Panc1 (cell line): Measurements from ENCODE around the gene IFNA1. TPM values are rescaled to one million over a fixed set of nuclear protein-coding genes. Genes with fewer than 3 reads are reported as not detected.

Experiments
- ATAC-seq: fragments of 200-7000 bp; cut with Tn5 transposase; 2 replicates; pipeline ENCODE4 v1.9.1; 2020; ENCODE audit warnings: mild to moderate bottlenecking, moderate library complexity
- BruUV-seq: library from RNA; stranded (reverse); fragments of 400-500 nt; replicated peaks from 2 replicates; lab custom pipeline; 2021; lab: Mats Ljungman, UMichigan
- CTCF ChIA-PET: fragments of 300-600 bp; sonication (Branson Sonifier 250); formaldehyde crosslinking; loops from one replicate; lab custom pipeline; 2022; ENCODE audit warnings: antibody characterized with exemption; lab: Charles Lee
- POLR2A ChIA-PET: fragments of 300-600 bp; sonication (Branson Sonifier 250); formaldehyde crosslinking; loops from one replicate; lab custom pipeline; 2022; ENCODE audit warnings: antibody characterized with exemption; lab: Charles Lee
- DNase-seq: peaks from one replicate; pipeline ENCODE4 v3.0.0-alpha.2; 2010; ENCODE audit warnings: low read depth, low spot score
- H3K27ac ChIP-seq: 2 replicates; pipeline ENCODE4 v1.5.1; 2011; ENCODE audit warnings: mild to moderate bottlenecking, low read length, inconsistent platforms
- H3K27me3 ChIP-seq: fragments of 200-500 bp; sonication (Bioruptor generic); 2 replicates; pipeline ENCODE4 v1.6.0; 2014; ENCODE audit warnings: low read length, inconsistent platforms; ENCODE audit not compliant: control insufficient read depth, insufficient read depth
- H3K36me3 ChIP-seq: fragments of 200-500 bp; sonication (Bioruptor generic); 2 replicates; pipeline ENCODE4 v1.5.1; 2014; ENCODE audit warnings: inconsistent platforms, mild to moderate bottlenecking, low read length, moderate library complexity; ENCODE audit not compliant: control insufficient read depth, insufficient read depth
- H3K4me1 ChIP-seq: 2 replicates; pipeline ENCODE4 v1.5.1; 2011; ENCODE audit warnings: inconsistent platforms, mild to moderate bottlenecking, low read length, moderate library complexity; ENCODE audit not compliant: control insufficient read depth, insufficient read depth
- H3K4me3 ChIP-seq, 2 experiments: 2 replicates each; pipeline ENCODE4 v1.5.1; 2011 to 2012; ENCODE audit warnings: low read depth in 2 of 2, low read length in 2 of 2, mild to moderate bottlenecking in 2 of 2, inconsistent platforms in 1 of 2, moderate library complexity in 1 of 2
- H3K9me3 ChIP-seq: fragments of 200-500 bp; sonication (Bioruptor generic); 2 replicates; pipeline ENCODE4 v1.5.1; 2014; ENCODE audit warnings: low read depth, mild to moderate bottlenecking, inconsistent platforms, low read length, moderate library complexity; ENCODE audit not compliant: control insufficient read depth, insufficient read depth
- POLR2AphosphoS5 ChIP-seq: IDR thresholded peaks from 2 replicates; pipeline ENCODE4 v1.6.1; 2012; ENCODE audit warnings: mild to moderate bottlenecking, low read depth, low read length, moderate library complexity
- REST ChIP-seq, 2 experiments: IDR thresholded peaks; 2 replicates each; pipeline ENCODE4 v1.6.1; 2011 to 2012; ENCODE audit warnings: low read depth in 2 of 2, control low read depth in 1 of 2, low read length in 1 of 2, mild to moderate bottlenecking in 1 of 2, moderate library complexity in 1 of 2; ENCODE audit not compliant: insufficient read depth in 1 of 2
- SIN3A ChIP-seq: IDR thresholded peaks from 2 replicates; pipeline ENCODE4 v1.6.1; 2012; ENCODE audit warnings: low read depth, mild to moderate bottlenecking, low read length, moderate library complexity, borderline replicate concordance; ENCODE audit not compliant: insufficient read depth
- TCF7L2 ChIP-seq: IDR thresholded peaks from 2 replicates; pipeline ENCODE4 v1.6.1; 2011; ENCODE audit warnings: mild to moderate bottlenecking, low read depth, low read length, inconsistent platforms
- in situ Hi-C: cut with HindIII; loops from 2 replicates; pipeline ENCODE4 v1.10.0; 2016; ENCODE audit warnings: low sequenced_read_pairs, low pct_unique_long_range_greater_than_20kb
- intact Hi-C: fragments of 100-400 bp; cut with micrococcal nuclease; formaldehyde crosslinking; loops from one replicate; pipeline ENCODE4 v1.10.0; 2022; ENCODE audit not compliant: unreplicated experiment
- total RNA-seq: library from RNA; stranded (reverse); gene quantifications from one replicate; pipeline ENCODE4 v1.2.1, GENCODE V29; 2021; ENCODE audit not compliant: unreplicated experiment
- TF ChIP-seq, protein P1 (sequence below): fragments of 450-650 bp; IDR thresholded peaks from 2 replicates; pipeline ENCODE4 v1.5.1; 2017; ENCODE audit warnings: mild to moderate bottlenecking

The IFNA1 gene
- total RNA-seq, 1 experiment from 2014 or later: not detected

DNA sequence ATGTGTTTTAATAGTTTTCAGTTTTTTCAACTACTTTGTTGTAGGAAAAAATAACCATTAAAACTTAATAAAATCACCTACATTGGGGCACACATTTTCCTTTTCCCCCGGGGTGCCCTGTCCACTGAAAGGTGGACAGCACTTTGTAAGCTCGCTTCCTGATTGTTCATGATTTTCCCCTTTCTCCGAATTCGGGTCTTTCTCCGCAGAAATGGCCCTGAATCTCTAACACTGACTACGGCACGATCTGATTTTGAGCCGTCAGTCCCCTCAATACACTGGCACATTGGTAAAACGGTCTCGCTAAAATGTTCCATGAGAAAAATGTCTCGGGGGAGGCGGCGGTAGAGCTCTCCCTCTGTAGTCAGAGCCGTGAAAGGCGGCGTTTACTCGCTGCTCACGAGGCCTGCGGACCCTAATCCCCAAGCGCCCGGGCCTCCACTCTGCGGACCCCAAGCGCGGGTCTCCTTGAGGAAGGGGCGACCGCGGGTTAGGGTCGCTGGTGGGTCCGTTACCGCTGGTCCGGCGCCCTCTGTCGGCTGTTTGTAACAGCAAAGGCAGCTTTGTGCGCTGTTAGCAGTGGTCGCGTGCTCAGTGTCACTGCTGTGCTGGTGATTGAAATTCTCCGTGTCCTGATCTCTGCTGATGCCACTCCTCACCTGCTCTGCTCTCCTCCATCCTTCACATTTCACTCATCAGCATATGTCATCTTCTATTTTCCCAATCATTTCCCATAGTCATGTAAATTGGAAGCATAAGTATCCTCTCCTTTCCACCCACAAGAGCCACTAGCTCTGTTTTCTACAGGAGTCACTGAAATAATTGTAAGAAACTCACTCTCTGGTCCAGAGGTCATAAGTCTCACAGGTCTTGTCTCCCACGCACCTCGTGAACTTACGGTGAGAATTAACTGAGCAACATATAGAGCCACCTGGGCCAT lies 44.2 kb upstream of the IFNA1 start:
- no peak for TF ChIP-seq SIN3A
- TF ChIP-seq TCF7L2: no peak
- TF ChIP-seq, protein P1, sequence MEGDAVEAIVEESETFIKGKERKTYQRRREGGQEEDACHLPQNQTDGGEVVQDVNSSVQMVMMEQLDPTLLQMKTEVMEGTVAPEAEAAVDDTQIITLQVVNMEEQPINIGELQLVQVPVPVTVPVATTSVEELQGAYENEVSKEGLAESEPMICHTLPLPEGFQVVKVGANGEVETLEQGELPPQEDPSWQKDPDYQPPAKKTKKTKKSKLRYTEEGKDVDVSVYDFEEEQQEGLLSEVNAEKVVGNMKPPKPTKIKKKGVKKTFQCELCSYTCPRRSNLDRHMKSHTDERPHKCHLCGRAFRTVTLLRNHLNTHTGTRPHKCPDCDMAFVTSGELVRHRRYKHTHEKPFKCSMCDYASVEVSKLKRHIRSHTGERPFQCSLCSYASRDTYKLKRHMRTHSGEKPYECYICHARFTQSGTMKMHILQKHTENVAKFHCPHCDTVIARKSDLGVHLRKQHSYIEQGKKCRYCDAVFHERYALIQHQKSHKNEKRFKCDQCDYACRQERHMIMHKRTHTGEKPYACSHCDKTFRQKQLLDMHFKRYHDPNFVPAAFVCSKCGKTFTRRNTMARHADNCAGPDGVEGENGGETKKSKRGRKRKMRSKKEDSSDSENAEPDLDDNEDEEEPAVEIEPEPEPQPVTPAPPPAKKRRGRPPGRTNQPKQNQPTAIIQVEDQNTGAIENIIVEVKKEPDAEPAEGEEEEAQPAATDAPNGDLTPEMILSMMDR: peak; percentile 79
- DNase-seq: no peak
- intact Hi-C loops (loop anchor here (5.0 kb wide), 1 partner anchor 69 kb away; no protein-coding TSS in a partner anchor), in situ Hi-C loops (no loop called here)
- Histone ChIP-seq H3K4me3 (peak overlapping the region; percentile 48 to 55), H3K27me3 (no peaks in the 10 kb centered on the region), H3K9me3 (no peaks in the 10 kb centered on the region), H3K36me3 (no peaks in the 10 kb centered on the region), H3K4me1 (no peaks in the 10 kb centered on the region), H3K27ac (no peak overlapping the region)
- POLR2A ChIA-PET: interaction anchor here (0.5 kb wide), 1 partner anchor 64 kb away, joined by 5 read pairs; no protein-coding TSS in a partner anchor
- peak; percentile 90 for ATAC-seq
- BruUV-seq: no TSS peak
- CTCF ChIA-PET: interaction anchor here (0.6 to 1.6 kb wide), 4 partner anchors 10 to 985 kb away, joined by 3 to 14 read pairs (median 3); no protein-coding TSS in a partner anchor

DNA sequence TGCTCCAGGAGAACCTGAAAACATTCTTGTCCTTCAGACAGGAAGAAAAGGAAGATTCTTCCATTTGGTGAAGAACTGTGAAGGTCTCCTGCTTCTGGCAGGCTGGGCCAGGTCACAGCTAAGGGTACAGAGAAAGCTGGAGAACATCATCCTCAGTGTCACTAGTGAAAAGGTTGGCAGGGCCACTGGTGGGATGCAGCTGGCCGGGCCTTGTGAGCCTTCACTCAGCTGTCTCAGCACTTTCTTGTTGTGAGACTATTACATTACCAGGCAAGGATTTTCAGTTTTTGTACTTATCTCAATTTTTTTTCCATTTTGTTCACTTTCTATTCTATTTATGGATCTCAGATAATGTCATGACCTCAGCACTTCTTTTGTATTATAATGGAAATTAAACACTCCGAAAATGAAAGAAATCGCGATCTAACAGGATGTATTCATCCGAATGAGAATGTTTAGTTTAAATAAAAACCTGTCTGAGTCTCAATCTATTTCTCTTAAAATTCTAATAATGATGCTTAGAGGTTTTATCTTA lies 41.2 kb upstream of the IFNA1 start:
- ATAC-seq: no peak
- in situ Hi-C loops: no loop called here
- no peak for DNase-seq
- no peaks in the 10 kb centered on the region for H3K27me3 ChIP-seq
- no peak for TF ChIP-seq POLR2AphosphoS5
- TF ChIP-seq, protein P1: no peak
- no peak overlapping the region for H3K4me3 ChIP-seq
- POLR2A ChIA-PET: no interaction called here
- H3K27ac ChIP-seq: no peak overlapping the region
- H3K36me3 ChIP-seq: no peaks in the 10 kb centered on the region; the same call in 1 of the 2 replicates
- CTCF ChIA-PET: no interaction called here
- H3K4me1 ChIP-seq: no peaks in the 10 kb centered on the region
- no peaks in the 10 kb centered on the region for H3K9me3 ChIP-seq
- intact Hi-C loops: loop anchor here (5.0 kb wide), 1 partner anchor 72 kb away; no protein-coding TSS in a partner anchor
- no TSS peak for BruUV-seq

GRCh38 chr9:21399956-21400355 lies 40.3 kb upstream of the IFNA1 start:
- Histone ChIP-seq H3K27ac (no peak overlapping the region), H3K4me1 (no peaks in the 10 kb centered on the region), H3K27me3 (no peaks in the 10 kb centered on the region), H3K36me3 (no peaks in the 10 kb centered on the region; the same call in 1 of the 2 replicates), H3K4me3 (no peak overlapping the region), H3K9me3 (no peaks in the 10 kb centered on the region)
- intact Hi-C loops: loop anchor here (5.0 kb wide), 1 partner anchor 73 kb away; no protein-coding TSS in a partner anchor
- no peak for TF ChIP-seq POLR2AphosphoS5
- TF ChIP-seq, protein P1: no peak
- TF ChIP-seq SIN3A: no peak
- TF ChIP-seq TCF7L2: no peak
- no peak for TF ChIP-seq REST (IDR thresholded peaks at IDR 0.05; ENCODE audit: insufficient read depth in 1 of 2, low read depth in 2 of 2, low read length in 1 of 2)
- ATAC-seq (no peak), DNase-seq (no peak)
- ChIA-PET POLR2A (no interaction called here), CTCF (no interaction called here)
- in situ Hi-C loops: no loop called here
- no TSS peak for BruUV-seq
